ENCODE results near the gene ASF1B. TPM values are rescaled to one million over a fixed set of nuclear protein-coding genes. Genes with fewer than 3 reads are reported as not detected.

Gene ASF1B
- polyA plus RNA-seq, 1 experiment, result 11.1 TPM

DNA sequence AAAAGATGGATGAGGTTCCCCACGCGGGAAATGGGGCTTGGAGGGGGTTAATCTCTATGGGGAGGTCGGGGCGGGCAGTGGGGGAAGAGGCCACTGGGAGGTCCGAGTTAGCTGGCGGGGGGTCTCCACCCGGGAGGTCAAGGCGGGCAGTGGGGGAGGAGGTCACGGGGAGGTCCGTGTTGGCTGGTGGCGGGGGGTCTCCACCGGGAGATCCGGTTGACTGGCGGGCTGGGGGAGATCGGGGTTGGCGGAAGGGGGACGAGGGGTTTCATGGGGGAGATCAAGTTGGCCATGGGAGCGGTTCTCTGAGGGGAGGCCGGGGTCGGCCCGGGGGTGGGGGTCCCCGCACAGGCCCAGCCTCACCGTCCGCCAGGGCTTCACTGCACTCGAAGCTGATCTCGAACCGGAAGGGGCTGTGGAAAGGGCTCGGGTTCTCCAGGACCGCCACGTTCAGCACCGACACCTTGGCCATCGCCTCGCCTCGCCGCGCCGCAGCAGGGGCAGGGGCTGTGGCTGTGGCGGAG, 342 bp downstream of the ASF1B start:
- no peaks in the 10 kb centered on the region for H3K27me3 ChIP-seq (ENCODE audit: control insufficient read depth, insufficient read depth, low read length)
- ChIA-PET POLR2A (interaction anchor here (1.0 kb wide), 1 partner anchor 341 kb away, joined by 3 read pairs; the partner anchor contains the start of gene ZSWIM4), CTCF (interaction anchor here (0.6 to 6.6 kb wide), 43 partner anchors 8 to 348 kb away, joined by 3 to 52 read pairs (median 5); partner anchors contain the start of gene NANOS3)
- peak overlapping the region; percentile 93 for H3K4me3 ChIP-seq (ENCODE audit: low read depth, low read length)
- TF ChIP-seq, protein P1, sequence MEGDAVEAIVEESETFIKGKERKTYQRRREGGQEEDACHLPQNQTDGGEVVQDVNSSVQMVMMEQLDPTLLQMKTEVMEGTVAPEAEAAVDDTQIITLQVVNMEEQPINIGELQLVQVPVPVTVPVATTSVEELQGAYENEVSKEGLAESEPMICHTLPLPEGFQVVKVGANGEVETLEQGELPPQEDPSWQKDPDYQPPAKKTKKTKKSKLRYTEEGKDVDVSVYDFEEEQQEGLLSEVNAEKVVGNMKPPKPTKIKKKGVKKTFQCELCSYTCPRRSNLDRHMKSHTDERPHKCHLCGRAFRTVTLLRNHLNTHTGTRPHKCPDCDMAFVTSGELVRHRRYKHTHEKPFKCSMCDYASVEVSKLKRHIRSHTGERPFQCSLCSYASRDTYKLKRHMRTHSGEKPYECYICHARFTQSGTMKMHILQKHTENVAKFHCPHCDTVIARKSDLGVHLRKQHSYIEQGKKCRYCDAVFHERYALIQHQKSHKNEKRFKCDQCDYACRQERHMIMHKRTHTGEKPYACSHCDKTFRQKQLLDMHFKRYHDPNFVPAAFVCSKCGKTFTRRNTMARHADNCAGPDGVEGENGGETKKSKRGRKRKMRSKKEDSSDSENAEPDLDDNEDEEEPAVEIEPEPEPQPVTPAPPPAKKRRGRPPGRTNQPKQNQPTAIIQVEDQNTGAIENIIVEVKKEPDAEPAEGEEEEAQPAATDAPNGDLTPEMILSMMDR (IDR thresholded peaks at IDR 0.05; ENCODE audit: insufficient read depth, low read depth, low read length), result no peak
- no peak for DNase-seq (ENCODE audit: low read depth)
- no peaks in the 10 kb centered on the region for H3K36me3 ChIP-seq (ENCODE audit: control insufficient read depth, insufficient read depth, low read length)

DNA sequence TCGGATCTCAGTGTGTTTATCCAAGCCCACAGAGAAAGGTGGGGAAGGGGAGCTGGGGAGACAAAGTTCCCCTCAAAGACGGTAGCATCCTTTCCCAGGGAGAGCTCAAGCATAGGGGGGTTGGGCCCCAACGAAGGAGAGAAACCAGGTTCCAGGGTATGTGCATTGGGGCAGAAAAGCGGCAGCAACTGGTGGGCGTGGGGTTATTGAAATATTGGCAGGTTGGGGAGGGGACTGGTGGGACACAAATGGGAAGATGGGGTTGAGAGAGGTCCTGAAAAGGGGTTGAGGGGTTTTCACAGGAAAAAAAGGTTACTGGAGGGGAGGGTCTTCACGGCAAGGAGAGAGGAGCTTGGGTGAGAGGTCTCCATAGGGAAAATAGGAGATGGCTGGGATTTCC, 1.0 kb downstream of the ASF1B start:
- TF ChIP-seq, protein P1 (IDR thresholded peaks at IDR 0.05; ENCODE audit: insufficient read depth, low read depth, low read length), result no peak
- no peak for DNase-seq (ENCODE audit: low read depth)
- POLR2A ChIA-PET, result no interaction called here
- no peaks in the 10 kb centered on the region for H3K27me3 ChIP-seq (ENCODE audit: control insufficient read depth, insufficient read depth, low read length)
- CTCF ChIA-PET, result interaction anchor here (0.9 to 6.6 kb wide), 6 partner anchors 13 to 337 kb away, joined by 3 to 52 read pairs (median 4); no protein-coding TSS in a partner anchor
- peak overlapping the region; percentile 93 for H3K4me3 ChIP-seq (ENCODE audit: low read depth, low read length)
- no peaks in the 10 kb centered on the region for H3K36me3 ChIP-seq (ENCODE audit: control insufficient read depth, insufficient read depth, low read length)

DNA sequence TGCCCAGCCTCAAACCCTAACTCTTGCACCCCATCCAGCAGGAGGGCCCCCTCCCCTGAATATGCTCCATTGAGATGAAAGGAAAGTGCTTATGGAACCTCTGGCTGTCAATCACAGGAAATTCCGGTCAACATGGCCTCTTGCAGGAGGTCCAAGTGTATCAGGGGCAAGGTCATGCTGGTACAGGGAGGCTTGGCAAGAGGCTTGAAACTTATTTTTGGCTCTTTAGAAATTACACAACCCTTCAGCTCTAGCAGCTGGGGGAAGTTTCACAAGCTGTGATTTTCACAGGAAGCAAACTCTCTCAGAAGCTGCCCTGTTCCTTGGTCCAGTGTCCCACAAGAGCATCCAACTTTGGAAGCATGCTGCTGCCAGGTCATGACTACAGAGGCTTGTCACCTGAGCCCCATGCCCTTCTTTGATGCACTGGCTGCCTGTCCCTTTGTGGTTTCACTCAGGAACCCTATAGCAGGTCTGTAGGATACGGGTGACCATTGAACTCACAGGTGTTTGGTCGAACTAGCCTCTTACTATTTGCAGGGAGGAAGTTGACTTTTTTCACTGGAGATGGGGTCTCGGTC, 8.4 kb downstream of the ASF1B start:
- Histone ChIP-seq H3K4me3 (ENCODE audit: low read depth, low read length) (no peak overlapping the region), H3K27me3 (ENCODE audit: control insufficient read depth, insufficient read depth, low read length) (no peaks in the 10 kb centered on the region), H3K36me3 (ENCODE audit: control insufficient read depth, insufficient read depth, low read length) (no peaks in the 10 kb centered on the region)
- TF ChIP-seq, protein P1 (IDR thresholded peaks at IDR 0.05; ENCODE audit: insufficient read depth, low read depth, low read length), result no peak
- no peak for DNase-seq (ENCODE audit: low read depth)
- CTCF ChIA-PET, result interaction anchor here (1.0 kb wide), 1 partner anchor 9 kb away, joined by 4 read pairs; the partner anchor contains the start of gene ASF1B
- POLR2A ChIA-PET, result no interaction called here

DNA sequence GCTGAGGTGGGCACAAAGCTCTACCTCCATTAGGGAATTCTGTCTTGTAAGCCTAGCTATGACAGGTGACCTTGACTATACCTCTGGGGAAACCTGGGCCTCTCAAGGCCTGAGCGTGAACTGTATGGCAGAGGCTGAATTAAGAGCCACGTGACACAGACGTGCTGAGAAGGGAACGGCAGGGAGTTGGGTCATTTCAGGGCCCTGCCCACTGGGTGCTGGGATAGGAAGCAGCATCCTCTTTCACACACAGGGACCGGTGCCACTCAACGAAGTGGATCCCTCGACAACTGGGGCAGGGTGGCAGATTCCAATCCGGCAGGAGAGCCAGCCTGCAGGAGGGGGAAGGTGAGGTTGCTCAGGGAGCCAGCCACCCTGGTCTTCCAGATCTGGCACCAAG, 9.2 kb downstream of the ASF1B start:
- CTCF ChIA-PET, result interaction anchor here (3.9 kb wide), 1 partner anchor 10 kb away, joined by 14 read pairs; the partner anchor contains the start of gene ASF1B
- no peak for DNase-seq (ENCODE audit: low read depth)
- no peaks in the 10 kb centered on the region for H3K36me3 ChIP-seq (ENCODE audit: control insufficient read depth, insufficient read depth, low read length)
- TF ChIP-seq, protein P1 (IDR thresholded peaks at IDR 0.05; ENCODE audit: insufficient read depth, low read depth, low read length), result no peak
- POLR2A ChIA-PET, result no interaction called here
- no peaks in the 10 kb centered on the region for H3K27me3 ChIP-seq (ENCODE audit: control insufficient read depth, insufficient read depth, low read length)
- no peak overlapping the region for H3K4me3 ChIP-seq (ENCODE audit: low read depth, low read length)

DNA sequence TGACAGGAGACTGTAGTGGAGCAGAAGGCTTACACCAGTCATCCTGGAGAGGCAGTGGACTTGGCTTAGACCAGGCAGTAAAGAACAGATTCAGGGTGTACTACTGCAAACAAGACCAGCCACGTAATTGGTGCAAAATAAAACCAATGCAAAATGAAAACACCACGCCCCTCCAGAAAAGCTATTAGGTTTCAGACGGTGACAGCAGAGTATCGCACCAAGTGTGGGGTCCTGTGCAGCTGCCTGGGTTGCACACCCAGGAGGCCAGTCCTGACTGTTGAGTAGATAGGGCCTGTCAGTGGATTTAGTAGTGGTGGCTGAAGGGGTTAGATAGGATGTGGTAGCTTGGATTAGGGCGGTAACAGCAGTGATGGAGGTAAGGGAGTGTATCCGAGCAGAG, 13.5 kb downstream of the ASF1B start:
- POLR2A ChIA-PET, result no interaction called here
- CTCF ChIA-PET, result interaction anchor here (1.4 kb wide), 1 partner anchor 51 kb away, joined by 3 read pairs; the partner anchor contains the start of gene MISP3

More for the DNA sequence above, 13.5 kb downstream of the ASF1B start:
- H3K27me3 ChIP-seq (ENCODE audit: control insufficient read depth, insufficient read depth, low read length), result no peaks in the 10 kb centered on the region
- no peaks in the 10 kb centered on the region for H3K36me3 ChIP-seq (ENCODE audit: control insufficient read depth, insufficient read depth, low read length)
- TF ChIP-seq, protein P1 (IDR thresholded peaks at IDR 0.05; ENCODE audit: insufficient read depth, low read depth, low read length), result no peak
- no peak overlapping the region for H3K4me3 ChIP-seq (ENCODE audit: low read depth, low read length)
- DNase-seq (ENCODE audit: low read depth), result no peak
